ENCODE results near the gene CAMKMT.

The CAMKMT gene

DNA sequence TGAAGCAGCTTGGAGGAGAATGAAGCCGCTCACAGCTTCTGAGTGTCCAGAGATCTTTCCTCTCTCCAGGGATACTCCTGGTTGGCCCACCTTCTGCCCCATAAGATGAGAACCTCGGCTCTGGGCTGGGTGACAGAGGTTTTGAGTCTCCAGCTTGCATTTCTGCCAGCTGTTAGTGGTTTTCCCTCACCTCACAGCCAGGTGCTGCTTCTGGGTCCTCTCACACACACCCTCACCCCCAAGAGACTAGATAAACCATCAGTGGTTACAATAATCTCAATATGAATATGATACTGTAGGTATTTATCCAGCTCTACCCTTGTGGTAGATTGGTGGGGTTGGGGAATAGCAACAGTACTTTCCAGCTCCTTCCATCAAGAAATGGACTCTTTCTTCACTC lies 418.0 kb downstream of the CAMKMT start:
- no peak for DNase-seq

DNA sequence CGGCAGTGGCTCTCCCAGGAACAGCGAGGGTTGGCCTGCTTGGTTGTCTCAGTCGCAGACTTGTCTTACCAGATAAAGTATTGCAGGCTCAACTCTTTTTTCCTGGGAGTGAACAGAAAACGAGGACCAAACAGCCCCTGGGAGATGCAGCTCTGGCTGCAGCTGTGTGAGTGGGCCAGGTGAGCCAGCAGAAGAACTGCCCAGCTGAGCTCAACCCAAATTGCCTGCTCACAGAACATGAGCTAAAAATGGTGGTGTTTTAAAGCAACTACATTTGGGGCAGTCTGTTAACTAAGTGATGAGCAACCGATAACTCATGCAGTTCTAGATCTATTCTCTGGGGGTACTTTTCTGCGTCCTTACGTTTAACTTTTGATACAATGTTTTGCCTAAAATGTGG lies 418.7 kb downstream of the CAMKMT start:
- DNase-seq = no peak

DNA sequence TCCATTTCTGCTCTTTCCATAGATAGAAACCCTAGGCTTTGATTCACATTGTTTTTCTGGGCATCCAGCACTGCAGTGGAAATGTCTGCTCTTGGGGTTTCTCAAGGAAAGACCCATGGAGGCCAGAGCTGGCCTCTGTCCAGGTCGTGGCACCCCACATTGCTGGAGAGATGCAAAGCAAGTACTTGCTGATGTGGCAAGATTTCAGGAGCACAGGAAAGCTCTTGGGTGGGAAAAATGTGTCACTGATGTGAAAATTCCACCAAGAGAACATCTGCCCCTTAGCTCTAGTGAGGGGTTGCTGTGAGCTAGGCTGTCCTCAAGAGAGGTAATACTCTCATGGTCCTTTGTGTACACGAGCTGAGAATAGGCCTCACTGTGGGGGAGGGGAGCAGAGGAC lies 423.7 kb downstream of the CAMKMT start:
- no peak for DNase-seq

DNA sequence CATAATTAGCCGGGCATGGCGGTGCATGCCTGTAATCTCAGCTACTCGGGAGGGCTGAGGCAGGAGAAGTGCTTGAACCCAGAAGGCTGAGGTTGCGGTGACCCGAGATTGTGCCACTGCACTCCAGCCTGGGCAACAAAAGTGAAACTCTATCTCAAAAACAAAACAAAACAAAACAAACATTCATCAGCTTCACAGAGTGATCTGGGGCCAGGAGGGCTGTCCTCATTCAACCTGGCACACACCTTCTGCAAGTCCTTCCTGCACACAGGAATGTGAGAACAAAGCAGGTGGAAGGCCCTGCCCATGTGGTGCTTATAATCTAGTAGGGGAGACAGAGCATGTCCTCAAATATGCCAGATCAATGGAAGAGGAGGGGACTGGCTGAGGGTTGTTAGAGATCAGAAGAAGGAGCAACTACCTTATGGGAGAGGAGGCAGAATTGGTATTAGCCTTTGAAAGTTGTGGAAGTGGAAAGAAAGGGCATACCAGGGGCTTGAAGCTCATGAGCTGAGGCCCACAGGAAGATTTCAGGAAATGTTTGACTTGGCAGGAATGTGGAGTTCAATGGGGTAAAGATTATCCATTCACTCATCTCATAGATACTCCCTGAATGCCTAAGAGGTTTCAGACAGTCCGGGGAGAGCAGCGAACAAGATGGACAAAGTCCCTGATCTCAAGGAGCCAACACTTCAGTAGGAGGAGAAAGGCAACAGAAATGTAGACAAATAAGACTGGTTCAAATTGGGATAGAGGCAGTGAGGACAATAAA lies 424.5 kb downstream of the CAMKMT start:
- no peak for DNase-seq

DNA sequence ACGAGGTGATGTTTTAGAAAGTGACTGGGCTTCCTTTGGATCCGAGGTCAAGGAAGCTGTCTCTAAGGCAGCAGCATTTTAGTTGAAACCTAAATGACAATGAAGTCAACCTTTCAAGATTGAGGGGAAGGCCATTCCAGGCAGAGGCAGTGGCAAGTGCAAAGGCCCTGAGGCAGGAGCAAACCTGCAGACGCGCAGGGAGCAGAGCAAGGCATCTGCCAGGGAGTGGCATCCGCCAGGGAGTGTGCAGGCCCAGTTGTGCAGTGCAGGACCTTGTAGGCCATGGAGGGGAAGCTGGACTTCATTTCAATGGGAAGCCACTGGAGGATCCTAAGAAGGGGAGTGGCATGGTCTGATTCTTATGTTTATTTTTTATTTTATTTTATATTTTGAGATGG lies 425.1 kb downstream of the CAMKMT start:
- no peak for DNase-seq

DNA sequence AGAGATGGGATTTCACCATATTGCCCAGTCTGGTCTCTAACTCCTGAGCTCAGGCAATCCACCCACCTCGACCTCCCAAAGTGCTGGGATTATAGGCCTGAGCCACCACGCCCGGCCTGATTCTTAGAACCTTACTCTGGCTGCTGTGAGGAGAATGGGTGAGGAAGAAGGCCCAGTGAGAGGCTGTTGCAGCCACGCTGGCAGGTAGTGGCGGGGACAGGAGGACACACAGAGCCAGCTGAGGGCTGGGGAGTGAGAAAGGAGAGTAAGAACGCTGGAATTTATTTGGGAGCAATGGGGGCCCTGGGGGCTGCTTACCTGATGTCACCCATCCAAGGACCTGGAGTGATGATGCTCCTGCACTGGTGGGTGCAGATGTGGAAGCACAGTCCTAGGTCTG lies 425.9 kb downstream of the CAMKMT start:
- no peak for DNase-seq

DNA sequence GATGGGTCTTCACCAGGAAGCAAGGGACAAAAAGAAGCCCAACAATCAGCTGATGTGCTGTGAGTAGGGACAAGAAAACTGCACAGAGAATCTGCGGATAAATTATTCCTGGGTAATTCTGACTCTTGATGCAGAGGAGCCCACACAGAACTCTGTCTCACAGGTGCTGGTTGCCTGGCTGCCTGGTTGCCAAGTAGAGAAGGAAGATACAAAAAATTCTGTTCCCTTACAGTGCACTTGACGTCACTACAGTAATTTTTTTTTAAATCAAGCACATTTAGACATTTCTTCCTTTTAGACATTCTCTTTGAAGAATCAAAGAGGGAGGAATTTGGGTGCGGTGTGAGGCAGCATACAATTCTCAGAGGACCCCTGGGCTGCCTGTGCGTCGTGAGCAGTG lies 427.7 kb downstream of the CAMKMT start:
- no peak for DNase-seq

DNA sequence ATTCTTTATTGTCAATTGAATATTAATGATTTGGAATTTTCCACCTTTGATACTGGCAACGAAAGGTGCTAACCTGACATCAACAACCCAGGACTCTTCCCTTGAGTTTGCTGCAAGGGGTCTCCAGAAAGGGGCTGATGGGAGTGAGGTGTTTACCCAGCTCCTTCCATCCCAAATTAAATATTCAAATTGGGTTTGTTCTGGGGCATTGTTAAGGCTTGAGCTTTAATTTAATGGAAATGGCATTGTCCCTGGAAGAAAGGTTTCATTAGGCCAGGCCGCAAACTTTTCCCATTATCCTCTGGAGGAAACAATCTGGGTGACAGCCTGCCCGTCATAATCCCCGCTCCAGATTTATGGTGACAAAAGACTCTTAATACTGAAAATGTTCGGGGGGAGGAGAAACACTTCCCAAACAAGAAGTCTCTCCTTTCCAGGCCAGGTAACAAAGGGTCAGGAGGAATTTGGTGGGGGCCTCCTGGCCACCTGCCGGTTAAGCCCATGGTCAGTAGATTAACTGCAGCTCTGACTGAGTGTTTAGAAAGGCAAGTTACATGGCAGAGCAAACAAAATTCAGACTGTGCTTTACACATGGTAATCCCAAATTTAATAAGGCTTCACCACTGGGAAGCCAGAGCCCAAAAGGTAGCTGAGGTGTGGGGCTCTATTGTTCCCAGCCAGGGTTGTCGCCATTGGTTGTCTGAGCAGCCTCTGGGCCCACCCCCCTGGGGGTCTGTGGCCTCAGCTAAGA lies 428.4 kb downstream of the CAMKMT start:
- no peak for DNase-seq

DNA sequence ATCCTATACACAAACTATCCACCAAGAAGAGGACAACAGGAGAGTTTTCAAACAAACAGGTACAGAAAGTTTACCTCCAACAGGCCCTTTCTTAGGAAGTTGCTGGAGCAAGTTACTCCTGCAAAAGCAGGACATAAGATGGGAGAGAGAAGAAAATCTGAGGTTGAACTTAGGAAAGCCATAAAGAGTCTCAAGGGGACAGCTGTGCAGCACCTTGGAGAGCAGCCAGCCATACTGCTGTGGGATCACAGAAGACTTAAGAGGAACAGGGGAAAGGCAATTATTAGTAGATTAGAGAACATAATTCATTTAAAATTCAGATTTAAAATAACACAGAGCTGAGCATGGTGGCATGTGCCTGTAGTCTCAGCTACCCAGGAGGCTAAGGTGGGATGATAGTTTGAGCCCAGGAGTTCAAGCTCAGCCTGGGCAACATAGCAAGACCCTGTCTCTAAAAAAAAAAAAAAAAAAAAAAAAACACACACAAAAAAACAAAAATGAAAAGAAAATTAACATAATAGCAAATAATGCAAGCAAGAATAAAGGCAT lies 431.6 kb downstream of the CAMKMT start:
- no peak for DNase-seq

DNA sequence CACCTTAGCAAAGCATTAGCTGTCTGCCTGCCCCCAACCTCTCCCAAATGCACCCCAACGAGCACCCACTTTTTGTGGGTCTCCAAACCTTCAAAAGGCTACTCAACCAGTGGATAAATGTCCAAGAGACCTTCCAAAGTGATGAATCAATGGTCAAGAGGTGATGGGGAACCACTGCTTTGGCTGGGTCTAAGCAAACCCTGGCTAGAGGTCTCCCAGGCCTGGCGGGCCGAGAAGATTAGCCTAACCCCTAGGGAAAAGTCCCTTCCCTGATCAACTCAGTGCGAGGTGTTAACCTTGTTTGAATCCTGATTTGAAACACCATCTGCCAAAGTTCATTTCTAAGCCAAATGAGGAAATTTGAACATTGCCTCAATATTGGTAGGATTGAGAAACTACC lies 435.0 kb downstream of the CAMKMT start:
- DNase-seq = no peak

DNA sequence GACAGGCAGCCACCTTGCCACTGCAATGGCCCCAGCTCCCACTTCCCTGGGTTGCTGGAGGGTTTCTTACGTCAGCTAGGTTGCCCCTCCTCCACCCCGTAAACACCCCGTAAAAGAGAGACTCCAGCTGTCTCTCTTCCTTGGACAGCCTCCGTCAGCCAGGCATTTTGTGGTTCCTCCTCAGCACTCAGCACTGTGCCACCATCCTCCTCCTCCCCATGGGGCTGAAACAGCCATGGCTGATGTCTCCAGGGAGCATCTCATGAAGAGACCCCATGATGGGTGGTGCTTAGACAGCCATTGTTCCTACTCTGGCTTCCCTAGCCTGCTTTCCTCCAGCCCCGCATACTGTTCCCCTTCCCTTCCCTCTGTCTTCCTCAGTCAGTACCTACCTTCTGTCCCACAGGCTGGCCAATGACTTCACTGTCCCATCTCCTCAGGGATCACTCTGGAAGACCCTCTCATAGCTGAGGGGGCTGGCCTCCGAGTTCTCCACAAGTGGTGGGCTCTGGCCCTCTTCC lies 436.5 kb downstream of the CAMKMT start:
- no peak for DNase-seq

DNA sequence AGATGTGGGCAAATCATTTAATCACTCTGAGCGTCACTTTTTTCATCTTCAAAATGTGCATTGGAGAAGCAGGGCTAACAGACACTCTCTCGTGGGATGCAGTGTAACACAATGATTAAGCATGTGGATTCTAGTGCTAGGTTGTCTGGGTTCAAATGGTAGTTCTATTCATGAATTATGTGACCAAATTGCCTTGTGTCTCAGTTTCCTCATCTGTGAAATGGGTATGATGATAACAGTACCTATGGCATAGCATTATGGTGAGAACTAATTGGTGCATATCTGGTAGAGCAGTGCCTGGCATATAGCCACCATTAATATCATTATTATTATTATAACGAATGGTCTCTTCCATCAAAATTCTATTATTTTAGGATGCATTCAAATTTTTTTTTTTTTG lies 437.4 kb downstream of the CAMKMT start:
- DNase-seq = no peak

DNA sequence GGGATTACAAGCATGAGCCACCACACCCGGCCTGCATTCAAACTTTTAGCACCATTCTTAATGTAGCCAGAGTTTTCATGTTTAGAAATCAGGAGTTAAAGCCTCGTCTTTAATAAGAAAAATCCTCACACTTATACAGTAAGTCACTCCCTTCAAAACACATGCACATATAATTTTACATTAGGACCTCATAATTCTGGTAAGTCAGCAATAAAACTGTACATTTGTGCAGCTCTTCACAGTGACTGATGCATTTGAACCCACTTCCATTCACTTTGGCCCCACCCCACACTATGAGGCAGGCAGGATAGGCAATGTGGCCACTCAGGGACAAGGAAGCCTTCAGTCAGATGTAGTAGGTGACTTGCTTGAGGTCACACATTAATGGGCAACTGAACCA lies 438.0 kb downstream of the CAMKMT start:
- DNase-seq = no peak

DNA sequence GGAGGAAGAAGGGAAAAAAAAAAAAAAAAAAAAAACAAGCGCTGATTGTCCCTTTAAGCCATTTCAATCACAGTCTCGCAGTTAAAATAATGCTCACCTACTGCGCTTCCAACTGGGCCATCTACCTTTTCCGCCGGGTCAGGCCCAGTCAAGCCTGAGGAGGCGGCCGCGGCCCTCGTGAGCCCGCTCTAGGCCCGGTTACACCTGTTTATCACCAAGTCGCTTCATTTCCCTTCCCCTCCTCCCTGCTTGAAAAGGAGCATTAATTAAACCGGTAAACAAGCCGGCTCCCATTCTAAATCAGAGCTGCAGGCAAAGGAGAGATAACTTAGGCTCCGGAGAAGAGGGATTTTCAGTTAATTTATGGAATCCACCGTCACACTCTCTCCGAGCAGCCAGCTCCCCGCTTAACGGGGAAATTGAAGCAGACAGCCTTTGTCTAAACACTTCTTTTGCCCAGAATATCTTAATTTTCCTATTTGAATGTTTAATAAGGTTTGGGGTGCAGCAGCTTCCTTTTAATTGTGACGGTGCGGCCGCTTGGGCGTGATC lies 439.6 kb downstream of the CAMKMT start:
- DNase-seq = no peak

DNA sequence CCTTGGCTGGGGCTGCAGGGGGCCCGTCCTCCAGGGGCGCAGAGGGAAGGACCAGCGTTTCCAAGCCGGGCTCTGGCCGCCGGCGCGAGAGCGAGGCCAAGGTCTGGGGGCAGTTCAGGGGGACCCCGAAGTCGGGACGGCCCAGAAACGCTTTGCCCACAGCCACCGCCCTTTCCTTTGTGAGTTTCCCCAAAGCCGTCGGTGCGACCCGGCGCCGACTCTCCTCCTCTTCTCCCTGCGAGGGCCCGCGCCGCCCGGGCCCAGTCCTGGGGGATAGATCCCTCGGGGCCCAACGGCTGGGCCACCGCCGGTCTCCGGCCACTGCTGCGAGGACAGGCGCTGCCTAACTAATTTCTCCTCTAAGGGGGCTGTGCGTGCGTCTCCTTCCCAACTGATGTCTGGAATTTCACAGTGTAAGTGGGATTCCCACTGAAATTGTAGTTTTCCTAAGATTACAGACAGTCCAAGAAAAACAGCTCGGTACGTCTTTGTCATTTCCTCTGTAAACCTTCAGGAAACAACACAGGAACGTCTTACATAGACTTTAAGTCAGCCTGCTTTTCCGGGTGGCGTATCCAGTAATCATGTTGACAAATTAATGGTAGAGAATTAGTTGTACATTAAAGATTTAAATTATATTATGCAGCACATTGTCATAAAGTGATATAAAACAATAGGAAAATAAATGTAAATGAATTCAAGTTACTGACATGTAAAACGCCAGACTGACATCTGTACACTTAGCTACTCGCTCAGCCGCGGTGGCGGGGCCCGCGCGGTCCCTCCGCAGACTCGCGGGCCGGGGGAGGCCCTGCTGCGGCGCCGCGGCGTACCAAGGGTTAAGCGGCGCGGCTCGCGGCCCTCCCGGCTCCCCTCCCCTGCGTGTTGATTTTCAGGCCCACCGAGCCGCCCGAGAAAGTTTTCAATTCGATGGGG lies 440.4 kb downstream of the CAMKMT start:
- no peak for DNase-seq

DNA sequence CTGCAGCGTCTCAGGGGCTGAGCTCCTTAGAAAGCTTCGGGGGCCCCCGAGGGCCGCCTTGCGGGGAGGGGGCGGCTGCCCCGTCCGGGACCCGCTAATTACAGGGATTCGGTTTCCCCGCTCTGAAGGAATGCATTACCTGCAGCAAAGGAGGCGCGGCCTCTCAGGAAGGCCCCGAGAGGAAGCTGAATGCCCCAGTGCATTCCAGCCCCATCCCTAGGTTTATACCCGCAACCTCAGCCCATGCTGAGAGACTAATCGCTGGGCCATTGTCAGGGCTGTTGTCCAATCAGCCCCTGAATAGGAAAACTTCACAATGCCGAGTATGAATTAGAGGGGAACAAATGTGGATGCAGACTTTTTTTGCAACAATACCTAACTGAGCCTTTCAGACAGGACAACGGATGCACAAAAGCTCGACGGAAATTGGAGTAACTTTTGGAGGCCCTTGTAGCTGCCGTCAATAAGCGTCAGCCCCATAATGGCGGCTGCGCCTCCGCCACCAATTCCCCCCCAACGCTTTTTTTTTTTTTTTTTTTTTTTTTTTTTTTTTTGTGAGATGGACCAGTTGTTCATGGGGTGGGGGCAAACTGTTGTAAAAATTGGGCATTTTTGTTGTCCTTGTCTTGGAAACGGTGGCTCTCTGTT lies 441.2 kb downstream of the CAMKMT start:
- peak; percentile 44 for DNase-seq

DNA sequence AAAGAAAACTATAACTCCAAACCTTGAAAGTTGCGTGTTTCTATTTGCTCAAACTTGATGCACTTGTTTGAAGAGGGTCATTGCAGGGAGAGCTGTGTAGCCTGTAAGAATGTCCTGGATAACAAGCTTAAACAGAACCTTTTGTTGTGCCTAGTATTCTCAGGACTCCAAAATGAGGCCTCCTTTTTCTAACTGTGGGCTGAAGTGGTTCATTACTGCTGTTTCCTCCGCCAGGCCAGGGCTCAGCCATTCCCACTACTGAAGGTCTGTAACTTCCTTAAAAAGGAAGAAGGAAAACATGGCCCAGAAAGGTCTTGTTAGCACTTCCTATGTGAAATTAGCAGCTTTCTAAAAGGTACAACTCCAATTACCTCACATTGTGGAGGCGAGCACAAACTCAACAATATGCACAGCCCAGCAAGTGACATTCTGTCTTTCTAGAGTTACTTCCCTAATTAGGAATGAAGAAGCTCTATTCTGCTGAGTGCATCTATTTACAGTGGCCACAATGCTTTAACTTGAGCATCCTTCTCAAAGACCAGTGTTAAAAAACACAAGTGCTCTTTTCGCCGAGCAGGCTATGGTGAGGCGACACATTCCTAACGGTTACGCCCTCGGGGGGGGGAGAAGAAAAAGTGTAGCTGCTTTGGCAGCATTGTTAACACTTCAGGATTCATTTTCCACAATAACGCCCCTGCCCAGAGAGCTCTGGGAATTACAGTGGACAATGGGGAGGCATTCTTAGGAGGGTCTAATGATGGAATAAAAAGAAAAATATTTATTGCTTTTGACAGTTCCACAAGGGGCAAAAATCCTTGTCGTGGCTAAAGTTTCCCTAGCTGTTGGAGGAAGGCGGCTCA lies 442.9 kb downstream of the CAMKMT start:
- no peak for DNase-seq

DNA sequence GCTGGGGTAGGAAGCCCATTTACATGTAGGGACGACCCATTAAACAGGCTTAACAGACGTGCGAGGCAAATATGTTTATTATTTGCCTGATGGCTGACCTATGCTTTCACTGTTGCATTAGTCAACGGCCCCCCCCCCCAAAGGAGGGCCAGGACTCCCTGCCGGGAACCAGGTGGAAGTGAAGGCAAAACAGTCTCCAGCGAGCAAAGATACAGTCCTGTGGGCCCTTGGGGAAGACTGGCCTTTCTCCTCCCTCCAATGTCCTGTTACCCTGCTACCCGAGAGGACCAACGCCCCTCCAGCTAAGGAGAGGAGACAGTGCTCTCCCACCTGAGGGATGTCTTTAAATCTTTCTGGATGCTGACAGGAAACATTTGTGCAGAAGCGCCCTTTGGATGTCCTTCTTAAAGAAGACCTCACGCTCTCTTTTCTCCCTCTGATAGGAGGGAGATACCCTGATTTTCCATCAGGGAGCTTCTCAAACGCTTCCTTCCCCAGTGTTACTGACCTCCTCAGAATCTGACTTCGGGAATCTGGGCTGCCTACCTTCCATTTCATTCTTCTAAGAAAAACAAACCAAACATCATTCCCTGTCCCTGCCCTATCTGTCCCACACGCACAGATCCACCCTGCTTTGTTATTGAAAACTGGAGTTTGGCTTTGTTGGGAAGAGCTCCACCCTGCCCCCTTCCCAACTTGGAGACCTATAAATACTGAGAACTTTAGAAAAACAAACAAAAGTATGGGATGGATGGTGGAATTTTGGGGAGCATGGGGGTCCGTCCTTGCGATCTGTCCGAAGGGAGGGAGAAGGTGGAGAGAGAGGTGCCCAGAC lies 443.9 kb downstream of the CAMKMT start:
- DNase-seq = no peak

DNA sequence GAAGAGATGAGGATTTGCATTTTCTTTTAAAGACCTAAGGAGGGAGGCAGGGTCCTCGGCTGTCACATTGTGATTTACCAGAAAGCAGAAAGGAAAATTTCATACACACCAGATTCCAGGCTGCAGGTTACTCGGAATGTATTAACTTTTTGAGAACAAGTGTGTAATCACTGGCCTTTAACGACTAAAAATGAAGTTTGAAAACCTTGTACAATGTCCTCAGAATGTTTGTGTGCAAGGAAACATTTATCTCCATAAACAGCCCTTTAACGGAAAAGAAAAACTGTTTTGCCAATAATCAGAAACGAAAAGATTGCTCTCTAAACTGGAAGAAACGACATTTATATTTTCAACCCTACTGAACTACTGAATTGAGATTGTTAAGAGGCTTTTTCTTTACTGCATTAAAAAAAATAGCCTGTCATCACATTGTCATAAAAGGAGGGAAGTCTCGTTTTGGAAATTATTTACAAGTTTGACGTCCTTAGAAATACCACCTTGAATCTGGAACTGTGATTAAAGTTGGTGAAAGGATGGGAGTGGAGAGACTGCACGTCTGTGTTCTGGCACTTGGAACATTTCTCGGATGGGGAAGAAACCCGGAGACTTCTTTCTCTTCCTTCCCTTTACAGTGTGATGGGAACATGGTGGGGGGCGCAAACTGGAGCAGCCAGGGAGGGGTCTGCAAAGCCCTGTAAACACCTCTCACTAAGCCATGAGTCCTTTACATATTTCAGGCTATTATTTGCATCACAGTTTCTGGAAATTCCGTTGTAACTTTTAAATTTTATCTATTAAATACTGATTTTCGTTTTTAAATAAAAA lies 445.7 kb downstream of the CAMKMT start:
- DNase-seq = no peak
